GM19240 (cell line): ENCODE measurements around the gene S100A4.
"Not testable (repeated sequence)": the region's sequence is repeated elsewhere in the genome, so short reads cannot be mapped to it uniquely, and the experiment has no call there.

ENCODE experiments used
- DNase-seq: peaks from one replicate; pipeline ENCODE4 v3.0.0; 2011; ENCODE audit warnings: low spot score; ENCODE audit not compliant: insufficient read length

S100A4 gene

GRCh38 chr1:153534226-153534924, 11.2 kb downstream of the S100A4 start:
- no peak for DNase-seq

GRCh38 chr1:153533689-153534201, 11.9 kb downstream of the S100A4 start:
- no peak for DNase-seq

GRCh38 chr1:153532769-153533599, 12.6 kb downstream of the S100A4 start:
- peak; percentile 54 for DNase-seq

GRCh38 chr1:153532181-153532580, 13.4 kb downstream of the S100A4 start:
- no peak for DNase-seq

- no peak for DNase-seq
These were observed 14.0 kb downstream of the S100A4 start for GRCh38 chr1:153531638-153532037.

GRCh38 chr1:153527683-153528040, 17.9 kb downstream of the S100A4 start:
- DNase-seq: no peak

- no peak for DNase-seq
These were observed 18.5 kb downstream of the S100A4 start for GRCh38 chr1:153527023-153527682.

GRCh38 chr1:153526132-153526543, 19.5 kb downstream of the S100A4 start:
- no peak for DNase-seq

- no peak for DNase-seq
These were observed 20.4 kb downstream of the S100A4 start for GRCh38 chr1:153525088-153525728.

GRCh38 chr1:153522353-153523048, 23.1 kb downstream of the S100A4 start:
- DNase-seq: not testable (repeated sequence)

- DNase-seq: not testable (repeated sequence)
These were observed 23.8 kb downstream of the S100A4 start for GRCh38 chr1:153521808-153522207.

GRCh38 chr1:153520818-153521476, 24.7 kb downstream of the S100A4 start:
- no peak for DNase-seq

- not testable (repeated sequence) for DNase-seq
These were observed 25.4 kb downstream of the S100A4 start for GRCh38 chr1:153520137-153520691.

- no peak for DNase-seq
These were observed 26.4 kb downstream of the S100A4 start for GRCh38 chr1:153519242-153519641.

- DNase-seq: no peak
These were observed 29.9 kb downstream of the S100A4 start for GRCh38 chr1:153515504-153516394.

GRCh38 chr1:153513666-153514065, 31.9 kb downstream of the S100A4 start:
- DNase-seq: no peak

GRCh38 chr1:153513023-153513422, 32.6 kb downstream of the S100A4 start:
- DNase-seq: no peak

- DNase-seq: peak; percentile 88
These were observed 34.6 kb downstream of the S100A4 start for GRCh38 chr1:153510984-153511410.
